T-helper 1 cell treated with Interleukin-12 subunit alpha and Interleukin-12 subunit beta and Interleukin-4 antibody, amounts not matched to agents 30 μg/mL and 1 μg/mL, for 36 hours (primary cell): ENCODE data around the gene NOX1.
"Not testable (repeated sequence)": the region's sequence is repeated elsewhere in the genome, so short reads cannot be mapped to it uniquely, and the experiment has no call there.

Experiments
- H3K27ac Mint-ChIP-seq: one replicate; pipeline ENCODE4 v1.8.0; 2021; ENCODE audit warnings: mild to moderate bottlenecking, mixed read lengths
- H3K27me3 Mint-ChIP-seq: one replicate; pipeline ENCODE4 v1.8.0; 2021; ENCODE audit warnings: low read depth, mixed read lengths
- H3K36me3 Mint-ChIP-seq: one replicate; pipeline ENCODE4 v1.8.0; 2021; ENCODE audit warnings: low read depth, mixed read lengths
- H3K4me1 Mint-ChIP-seq: one replicate; pipeline ENCODE4 v1.8.0; 2021; ENCODE audit warnings: low read depth, mixed read lengths
- H3K4me3 Mint-ChIP-seq: one replicate; pipeline ENCODE4 v1.8.0; 2021; ENCODE audit warnings: mild to moderate bottlenecking, moderate library complexity, mixed read lengths
- H3K9me3 Mint-ChIP-seq: one replicate; pipeline ENCODE4 v1.8.0; 2021; ENCODE audit warnings: mixed read lengths

Gene NOX1

DNA sequence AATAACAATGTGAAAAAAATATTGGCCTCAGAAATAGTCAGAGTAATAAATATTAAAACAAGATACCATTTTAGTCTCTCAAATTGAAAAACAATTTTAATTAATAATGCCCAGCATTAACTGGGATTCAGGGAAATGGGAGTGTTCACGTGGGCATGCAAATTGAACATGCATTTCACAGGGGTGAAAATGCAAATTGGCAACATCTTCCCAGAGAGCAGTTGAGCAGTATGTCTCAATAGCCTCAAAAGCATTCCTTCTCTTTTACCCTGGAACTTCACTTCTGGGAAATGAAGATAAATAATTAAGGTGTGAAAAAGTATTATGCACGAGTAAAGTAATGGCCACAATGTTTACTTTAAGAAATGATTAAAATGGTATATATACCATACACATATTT is 21.3 kb downstream of the NOX1 start:
- H3K4me1 Mint-ChIP-seq, result no peaks in the 10 kb centered on the region
- H3K27me3 Mint-ChIP-seq, result peaks cover 3% of the 10 kb centered on the region
- H3K4me3 Mint-ChIP-seq, result no peak overlapping the region
- peaks cover 2% of the 10 kb centered on the region for H3K36me3 Mint-ChIP-seq
- no peaks in the 10 kb centered on the region for H3K9me3 Mint-ChIP-seq
- no peak overlapping the region for H3K27ac Mint-ChIP-seq

DNA sequence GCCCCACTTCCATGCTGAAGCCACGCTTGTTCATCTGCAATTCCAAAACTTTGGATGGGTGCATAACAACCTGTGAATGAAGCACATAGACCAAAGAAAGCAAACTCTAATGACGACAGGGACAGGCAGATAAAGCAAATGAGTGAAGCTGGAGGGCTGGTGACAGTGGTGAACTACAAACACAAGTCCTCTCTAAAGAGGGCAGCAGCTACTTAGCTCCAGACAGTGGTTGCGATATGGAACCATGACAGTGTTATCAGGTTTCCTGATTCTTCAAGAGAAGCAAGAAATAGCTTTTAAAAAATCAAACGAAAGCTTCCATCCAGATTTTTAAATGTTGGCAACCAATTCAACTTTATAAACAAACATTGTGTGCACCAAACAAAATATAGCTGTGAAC is 23.8 kb downstream of the NOX1 start:
- Mint-ChIP-seq H3K9me3 (no peaks in the 10 kb centered on the region), H3K27me3 (no peaks in the 10 kb centered on the region), H3K4me3 (no peak overlapping the region), H3K4me1 (peaks cover under 1% of the 10 kb centered on the region), H3K36me3 (peaks cover under 1% of the 10 kb centered on the region), H3K27ac (no peak overlapping the region)

DNA sequence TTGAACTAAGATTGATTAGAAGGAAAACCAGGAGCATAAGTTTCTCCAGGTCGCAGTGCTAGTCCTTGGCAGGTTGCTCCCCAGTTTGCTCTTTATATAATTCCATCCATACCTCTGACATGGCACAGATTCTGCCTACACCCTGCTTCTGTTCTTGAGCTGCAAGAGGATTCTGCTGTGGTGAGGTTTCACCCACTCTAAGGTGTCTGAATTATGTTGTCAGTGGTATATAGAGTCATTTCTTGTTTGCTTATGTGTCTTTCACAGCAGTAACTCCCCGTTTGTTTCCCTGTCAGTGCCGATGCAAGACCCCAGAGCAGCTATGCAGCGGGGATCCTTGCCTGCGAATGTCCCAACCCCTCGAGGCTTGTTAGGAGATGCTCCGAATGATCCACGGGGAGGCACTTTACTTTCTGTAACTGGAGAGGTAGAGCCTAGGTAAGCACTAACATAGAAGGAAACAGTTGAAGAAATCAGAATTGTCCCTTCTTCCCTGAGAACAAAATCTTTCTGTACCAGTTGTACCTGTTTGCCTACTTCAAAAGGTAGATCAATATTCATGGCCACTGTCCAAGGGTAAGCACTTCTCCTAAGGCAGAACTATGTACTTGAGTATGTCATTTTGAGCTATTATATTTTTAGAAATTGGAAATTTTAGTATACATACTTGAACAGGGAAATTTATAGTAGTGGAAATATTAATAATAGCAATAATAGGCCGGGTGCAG is 42.8 kb downstream of the NOX1 start:
- Mint-ChIP-seq H3K36me3 (peaks cover 48% of the 10 kb centered on the region), H3K9me3 (no peaks in the 10 kb centered on the region), H3K4me1 (peaks cover 26% of the 10 kb centered on the region), H3K4me3 (peak overlapping the region; percentile 80), H3K27me3 (no peaks in the 10 kb centered on the region), H3K27ac (peak overlapping the region; percentile 97)

DNA sequence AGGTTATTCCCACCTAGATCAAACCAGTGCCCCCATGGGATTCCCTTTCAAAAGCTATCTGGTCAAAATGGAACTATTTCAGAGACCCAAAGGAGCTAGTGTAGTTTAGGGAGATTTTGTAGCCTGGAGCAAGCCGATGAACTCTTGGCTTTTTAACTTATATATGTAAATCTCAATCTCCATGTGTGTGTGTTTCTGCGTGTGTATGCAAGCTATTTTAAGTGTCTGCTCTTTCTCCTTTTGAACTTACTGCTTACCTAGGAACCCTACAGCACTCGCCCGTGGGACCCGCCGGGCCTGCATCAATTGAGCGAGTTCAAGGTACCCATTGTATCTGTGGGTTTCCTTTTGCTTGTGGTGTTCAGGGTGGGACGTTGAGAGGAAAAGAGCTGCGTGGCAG is 43.6 kb downstream of the NOX1 start:
- H3K27ac Mint-ChIP-seq, result peak overlapping the region; percentile 97
- no peaks in the 10 kb centered on the region for H3K9me3 Mint-ChIP-seq
- peak overlapping the region; percentile 80 for H3K4me3 Mint-ChIP-seq
- H3K36me3 Mint-ChIP-seq, result peaks cover 49% of the 10 kb centered on the region
- peaks cover 28% of the 10 kb centered on the region for H3K4me1 Mint-ChIP-seq
- no peaks in the 10 kb centered on the region for H3K27me3 Mint-ChIP-seq

DNA sequence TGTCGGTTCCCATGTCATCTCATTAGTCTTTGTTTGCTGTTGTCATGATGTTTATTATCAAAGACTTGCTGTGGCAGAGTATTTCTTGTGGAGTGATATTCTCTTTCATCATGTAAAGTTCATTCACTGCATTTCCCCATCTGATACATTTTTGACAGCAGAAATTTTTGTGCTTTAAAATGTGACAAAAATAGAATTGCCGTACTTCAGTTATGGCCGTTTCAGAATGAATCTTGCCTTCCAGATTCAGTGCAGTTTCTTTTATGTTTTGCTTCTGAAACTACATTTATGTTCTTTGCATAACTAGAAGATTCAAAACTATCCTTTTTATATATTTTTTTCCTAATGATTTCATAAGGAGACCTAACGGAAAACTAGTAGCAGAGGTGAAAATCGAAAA is 44.0 kb downstream of the NOX1 start:
- Mint-ChIP-seq H3K27me3 (no peaks in the 10 kb centered on the region), H3K27ac (peak overlapping the region; percentile 97), H3K9me3 (no peaks in the 10 kb centered on the region), H3K4me3 (peak overlapping the region; percentile 73), H3K4me1 (peaks cover 28% of the 10 kb centered on the region), H3K36me3 (peaks cover 49% of the 10 kb centered on the region)

DNA sequence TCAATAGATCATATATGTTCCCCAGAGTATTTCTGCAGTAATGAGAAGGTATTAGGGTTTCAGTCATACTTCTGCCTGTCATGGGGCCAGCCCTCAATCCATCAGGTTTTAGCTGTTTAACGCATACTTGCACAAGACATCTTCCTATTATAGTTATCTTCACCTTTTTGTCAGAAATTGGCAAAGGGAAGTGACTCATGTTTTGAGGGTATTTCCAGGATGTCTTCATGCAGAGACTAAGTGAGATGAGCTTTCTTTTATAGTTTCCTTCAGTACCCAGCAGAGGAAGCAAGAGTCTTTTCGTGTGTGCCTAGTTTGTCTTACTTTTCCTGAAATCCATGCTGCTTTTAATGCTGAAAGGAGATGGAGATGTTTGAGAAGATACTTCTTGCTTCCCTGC is 44.4 kb downstream of the NOX1 start:
- H3K4me1 Mint-ChIP-seq, result peaks cover 28% of the 10 kb centered on the region
- no peaks in the 10 kb centered on the region for H3K27me3 Mint-ChIP-seq
- peak overlapping the region; percentile 73 for H3K4me3 Mint-ChIP-seq
- H3K36me3 Mint-ChIP-seq, result peaks cover 51% of the 10 kb centered on the region
- H3K27ac Mint-ChIP-seq, result peak overlapping the region; percentile 97
- H3K9me3 Mint-ChIP-seq, result no peaks in the 10 kb centered on the region

DNA sequence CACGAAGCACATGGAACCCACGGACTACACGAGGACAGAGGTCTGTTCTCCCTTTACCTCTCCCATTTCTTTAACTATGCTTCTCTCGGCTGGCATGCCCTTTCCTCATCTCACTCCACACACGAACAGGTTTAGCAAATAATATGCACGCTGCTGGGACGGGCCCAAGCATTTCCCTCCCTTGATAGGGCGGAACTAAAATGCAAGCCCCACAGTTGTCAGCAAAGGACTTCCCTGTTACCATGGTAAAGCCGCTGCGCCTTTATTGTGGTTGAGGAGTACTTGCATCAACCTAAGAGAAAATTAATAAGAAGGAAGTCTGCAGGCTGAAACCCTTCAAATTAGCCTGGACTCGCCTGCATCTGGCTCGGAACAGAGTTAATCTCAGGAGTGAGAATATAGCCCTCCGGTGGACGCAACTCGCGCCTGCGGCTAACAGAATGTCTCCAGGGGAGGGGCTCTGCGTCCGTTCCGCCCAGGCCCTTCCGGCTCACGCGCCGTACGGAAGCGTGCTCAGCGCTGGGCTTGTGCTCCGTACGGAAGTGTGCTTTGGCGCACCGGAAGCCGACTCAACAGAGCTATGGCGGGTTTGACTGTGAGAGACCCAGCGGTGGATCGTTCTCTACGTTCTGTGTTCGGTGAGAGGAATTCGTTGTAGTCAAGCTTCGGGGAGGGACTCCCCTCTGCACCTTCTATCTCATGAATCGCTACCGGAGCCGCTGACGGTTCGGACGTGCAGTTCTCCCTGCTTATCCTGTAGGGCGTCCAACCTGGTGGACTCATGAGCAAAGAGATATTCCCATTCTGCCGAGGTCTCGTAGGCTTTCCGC is 54.1 kb downstream of the NOX1 start, which contains the start of gene CSTF2:
Gene CSTF2 (plus strand): TSS at position 555 of the 830 bp plus-strand sequence. CDS start 26 bp downstream, at position 581.
- peak within 1 kb of the TSS; percentile 92 for H3K27ac Mint-ChIP-seq
- peak within 1 kb of the TSS; percentile 91 for H3K4me3 Mint-ChIP-seq
- H3K36me3 Mint-ChIP-seq, result peaks cover 18% of the 10 kb centered on the region
- peaks cover 5% of the 10 kb centered on the region for H3K27me3 Mint-ChIP-seq
- no peaks in the 10 kb centered on the region for H3K9me3 Mint-ChIP-seq
- H3K4me1 Mint-ChIP-seq, result peaks cover 9% of the 10 kb centered on the region

DNA sequence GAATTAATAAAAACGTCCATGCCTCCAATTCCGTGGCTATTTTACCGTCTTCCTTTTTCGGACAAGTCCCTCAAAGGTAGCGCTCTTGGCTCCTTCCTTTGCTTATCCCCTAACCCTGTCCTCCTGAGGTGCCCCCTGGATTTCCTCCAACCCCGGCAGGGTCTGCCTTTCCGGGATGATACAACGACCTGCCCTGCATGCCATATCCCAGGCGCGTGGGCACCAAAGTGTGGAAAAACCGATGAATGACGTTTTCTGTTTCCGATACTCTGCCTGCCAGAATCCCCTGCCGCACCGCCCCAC is 54.7 kb downstream of the NOX1 start:
- Mint-ChIP-seq H3K4me1 (peaks cover 9% of the 10 kb centered on the region), H3K36me3 (peaks cover 14% of the 10 kb centered on the region), H3K4me3 (peak overlapping the region; percentile 91), H3K9me3 (no peaks in the 10 kb centered on the region), H3K27ac (peak overlapping the region; percentile 92), H3K27me3 (peaks cover 5% of the 10 kb centered on the region)

DNA sequence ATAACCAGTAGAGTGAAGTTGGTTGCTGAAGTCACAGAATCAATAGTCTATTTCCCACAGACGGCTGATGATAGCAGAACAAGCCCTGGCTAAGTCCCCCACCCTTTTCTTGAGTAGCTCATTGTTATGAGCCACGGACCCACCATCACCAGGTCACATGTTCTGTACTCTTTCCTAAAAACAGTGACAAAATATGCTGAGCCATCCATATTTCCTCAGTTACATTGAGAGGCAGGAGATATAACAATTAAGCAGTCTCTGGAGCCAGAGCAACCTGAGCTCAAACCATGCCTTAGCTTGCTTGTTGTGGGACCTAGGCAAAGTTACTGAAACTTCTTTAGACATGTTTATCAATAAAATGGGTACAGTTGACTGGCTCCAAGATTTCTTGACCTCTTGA is 56.8 kb downstream of the NOX1 start:
- H3K4me1 Mint-ChIP-seq, result peaks cover 8% of the 10 kb centered on the region
- H3K36me3 Mint-ChIP-seq, result peaks cover 4% of the 10 kb centered on the region
- peaks cover 10% of the 10 kb centered on the region for H3K27me3 Mint-ChIP-seq
- H3K4me3 Mint-ChIP-seq, result no peak overlapping the region
- H3K27ac Mint-ChIP-seq, result no peak overlapping the region
- H3K9me3 Mint-ChIP-seq, result no peaks in the 10 kb centered on the region

DNA sequence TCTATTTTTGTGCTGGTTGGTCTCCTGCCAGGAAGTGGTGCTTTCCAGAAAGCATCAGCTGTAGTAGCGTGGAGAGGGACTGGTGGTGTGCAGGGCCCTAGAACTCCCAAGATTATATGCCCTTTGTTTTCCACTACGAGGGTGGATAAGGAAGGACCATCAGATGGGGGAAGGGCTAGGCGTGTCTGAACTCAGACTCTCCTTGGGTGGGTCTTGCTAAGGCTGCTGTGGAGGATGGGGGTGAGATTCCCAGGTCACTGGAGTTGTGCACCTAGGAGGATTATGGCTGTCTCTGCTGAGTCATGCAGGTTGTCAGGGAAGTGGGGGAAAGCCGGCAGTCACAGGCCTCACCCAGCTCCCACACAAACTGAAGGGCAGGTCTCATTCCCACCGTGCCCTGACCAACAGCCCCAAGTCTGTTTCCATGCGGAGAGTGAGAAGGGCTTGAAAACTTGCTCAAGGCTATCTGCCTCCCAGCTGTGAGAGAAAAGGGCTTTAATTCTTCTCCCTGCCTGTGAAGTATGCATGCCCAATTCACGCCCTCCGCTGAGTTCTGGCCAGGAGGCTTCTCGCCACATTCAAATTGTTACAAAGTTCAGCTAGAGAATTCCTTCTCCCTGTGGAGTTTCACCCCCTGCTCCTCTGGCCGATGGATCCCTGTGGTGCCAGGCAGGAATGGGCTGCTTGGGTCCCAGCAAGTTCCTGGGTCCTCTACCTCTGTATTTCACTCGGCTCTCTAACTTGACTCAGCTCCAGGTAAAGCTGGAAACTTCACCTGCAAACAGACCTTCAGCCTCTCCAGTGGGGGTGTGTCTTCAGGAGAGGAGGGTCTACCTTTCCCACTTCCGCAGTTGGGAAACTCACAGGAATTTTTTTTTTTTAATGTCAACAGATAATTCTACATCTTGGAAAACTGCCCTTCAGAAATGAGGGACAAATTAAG is 61.7 kb downstream of the NOX1 start:
- Mint-ChIP-seq H3K4me1 (no peaks in the 10 kb centered on the region), H3K27ac (no peak overlapping the region), H3K36me3 (no peaks in the 10 kb centered on the region), H3K4me3 (no peak overlapping the region), H3K27me3 (peaks cover 19% of the 10 kb centered on the region), H3K9me3 (no peaks in the 10 kb centered on the region)

DNA sequence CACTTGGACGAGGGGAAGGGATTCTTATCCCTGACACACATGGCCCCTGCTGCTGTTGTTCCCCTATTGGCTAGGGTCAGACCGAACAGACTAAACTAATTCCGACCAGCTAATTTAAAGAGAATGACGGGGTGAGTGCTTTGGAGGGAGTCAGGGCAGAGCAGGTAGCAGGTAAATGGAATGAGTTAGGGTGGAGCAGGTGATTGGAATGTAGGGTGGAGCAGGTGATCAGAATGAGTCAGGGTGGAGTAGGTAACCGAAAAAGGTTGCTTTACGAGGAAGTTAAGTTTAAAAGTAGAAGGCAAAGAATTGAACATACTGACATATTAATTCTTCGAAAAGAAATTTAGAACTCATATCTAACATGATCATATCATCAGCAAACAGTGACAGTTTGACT is 65.9 kb downstream of the NOX1 start:
- H3K4me1 Mint-ChIP-seq, H3K4me3 Mint-ChIP-seq, H3K27me3 Mint-ChIP-seq: not testable (repeated sequence)

DNA sequence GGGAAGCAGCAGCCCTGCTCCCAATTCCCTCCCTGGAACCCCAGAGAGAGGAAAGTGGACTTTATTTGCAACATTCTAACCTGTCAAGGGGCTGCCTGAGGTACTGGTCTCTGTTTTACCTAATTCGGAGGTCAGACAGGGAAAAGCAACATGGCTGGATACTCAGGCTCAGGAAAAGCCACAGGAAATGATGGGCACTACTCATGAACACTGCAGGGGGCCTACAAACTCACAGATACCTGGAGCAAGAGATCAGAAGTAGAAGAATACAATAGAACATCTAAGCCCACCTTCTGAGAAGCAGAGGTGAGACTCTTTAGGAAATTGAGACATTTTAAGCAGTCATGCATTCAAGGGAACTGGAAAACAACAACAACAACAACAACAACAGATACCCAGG is 69.4 kb downstream of the NOX1 start:
- no peaks in the 10 kb centered on the region for H3K36me3 Mint-ChIP-seq
- no peak overlapping the region for H3K27ac Mint-ChIP-seq
- H3K4me3 Mint-ChIP-seq, result no peak overlapping the region
- H3K4me1 Mint-ChIP-seq, result no peaks in the 10 kb centered on the region
- H3K27me3 Mint-ChIP-seq, result peaks cover 10% of the 10 kb centered on the region
- H3K9me3 Mint-ChIP-seq, result peaks cover 4% of the 10 kb centered on the region

More for the DNA sequence above, 65.9 kb downstream of the NOX1 start:
- H3K9me3 Mint-ChIP-seq, H3K36me3 Mint-ChIP-seq, H3K27ac Mint-ChIP-seq: not testable (repeated sequence)

DNA sequence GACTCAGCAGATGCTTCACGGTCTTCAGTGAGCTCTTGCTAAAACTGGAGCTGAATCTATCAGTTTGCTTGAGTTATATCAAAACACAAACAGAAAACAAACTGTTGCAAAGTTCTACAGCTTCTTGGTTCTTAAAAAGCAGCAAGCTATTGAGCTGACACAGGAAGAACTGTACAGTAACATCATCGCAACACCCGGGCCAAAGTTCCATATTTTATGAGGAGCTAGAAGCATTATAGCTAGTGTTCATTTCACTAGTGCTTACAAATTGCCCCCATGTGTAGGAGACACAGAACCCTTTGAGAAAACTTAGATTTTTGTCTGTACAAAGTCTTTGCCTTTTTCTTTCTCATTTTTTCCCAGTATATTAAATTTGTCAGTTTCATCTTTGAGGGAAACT is 71.3 kb downstream of the NOX1 start:
- no peak overlapping the region for H3K4me3 Mint-ChIP-seq
- no peaks in the 10 kb centered on the region for H3K36me3 Mint-ChIP-seq
- H3K27me3 Mint-ChIP-seq, result peaks cover 9% of the 10 kb centered on the region
- peaks cover 4% of the 10 kb centered on the region for H3K9me3 Mint-ChIP-seq
- H3K27ac Mint-ChIP-seq, result no peak overlapping the region
- no peaks in the 10 kb centered on the region for H3K4me1 Mint-ChIP-seq

DNA sequence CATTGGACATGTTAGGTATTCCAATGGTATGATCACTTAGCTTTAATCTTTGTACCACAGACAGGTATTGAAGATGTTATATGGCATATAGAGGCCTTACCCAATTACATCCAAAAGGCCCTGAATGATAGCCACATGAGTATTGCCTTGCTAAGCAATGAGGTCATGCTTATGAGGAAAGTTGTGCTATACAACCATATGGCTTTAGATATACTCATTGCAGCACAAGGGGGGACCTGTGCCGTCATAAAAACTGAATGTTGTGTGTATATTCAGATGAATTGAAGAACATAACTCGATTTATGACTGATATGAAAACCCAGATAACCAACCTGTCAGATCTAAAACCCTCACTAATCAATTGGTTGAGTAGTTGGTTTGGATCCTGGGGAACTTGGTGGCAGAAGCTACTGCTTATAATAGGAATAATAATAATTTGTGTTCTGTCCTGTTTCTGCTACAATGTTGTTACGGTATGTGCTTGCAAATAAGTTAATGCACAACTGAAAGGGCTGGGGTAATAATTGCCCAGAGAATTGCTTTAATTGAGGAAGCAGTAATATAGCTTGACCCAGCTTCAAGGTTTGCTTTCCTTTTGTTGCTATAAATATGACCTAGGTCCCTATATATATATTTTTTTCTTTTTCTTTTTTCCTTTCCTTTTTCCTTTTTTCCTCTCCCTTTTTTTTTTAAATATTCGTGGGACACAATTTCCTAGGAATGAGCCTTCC is 75.5 kb downstream of the NOX1 start:
- no peaks in the 10 kb centered on the region for H3K4me1 Mint-ChIP-seq
- H3K4me3 Mint-ChIP-seq, result no peak overlapping the region
- H3K36me3 Mint-ChIP-seq, result no peaks in the 10 kb centered on the region

More for the DNA sequence above, 75.5 kb downstream of the NOX1 start:
- Mint-ChIP-seq H3K27me3 (peaks cover 9% of the 10 kb centered on the region), H3K27ac (no peak overlapping the region), H3K9me3 (no peaks in the 10 kb centered on the region)
